Right lobe of liver (tissue), 6 donors: ENCODE data around the gene EMP3. TPM values are rescaled to one million over a fixed set of nuclear protein-coding genes. Genes with fewer than 3 reads are reported as not detected.

Source experiments
- ATAC-seq, 4 donors: fragments of 200-7000 bp; cut with Tn5 transposase; one replicate each; pipeline ENCODE4 v1.9.1; 2020; ENCODE audit warnings: mild to moderate bottlenecking in 4 of 4, moderate library complexity in 4 of 4
- DNase-seq, 3 donors: peaks; one replicate each; pipeline ENCODE4 v3.0.0-alpha.2; 2020
- H3K27ac ChIP-seq, 3 donors: fragments of 200-600 bp; one replicate each; pipeline ENCODE4 v1.8.0; 2022
- H3K27me3 ChIP-seq, 2 donors: fragments of 200-600 bp; one replicate each; pipeline ENCODE4 v1.8.0; 2022
- H3K36me3 ChIP-seq, 4 donors: fragments of 200-600 bp; sonication (generic) in 1 of 4; one replicate each; pipeline versions ENCODE4 v1.5.1 to v1.8.0; 2017 to 2022; ENCODE audit warnings: control low read depth in 1 of 4
- H3K4me1 ChIP-seq, 4 donors: fragments of 200-600 bp; sonication (generic) in 1 of 4; one replicate each; pipeline versions ENCODE4 v1.5.1 to v1.8.0; 2017 to 2022; ENCODE audit warnings: control low read depth in 1 of 4
- H3K4me3 ChIP-seq, 3 donors: fragments of 200-600 bp; one replicate each; pipeline ENCODE4 v1.8.0; 2022
- H3K9me3 ChIP-seq, 4 donors: fragments of 200-600 bp; sonication (generic) in 1 of 4; one replicate each; pipeline versions ENCODE4 v1.5.1 to v1.8.0; 2017 to 2022; ENCODE audit warnings: control low read depth in 1 of 4
- CTCF ChIP-seq, 4 donors: fragments of 200-600 bp in 3 of 4; fragments of 450-650 bp in 1 of 4; IDR thresholded peaks; one replicate each; pipeline versions ENCODE4 v1.5.1 to v1.8.0; 2016 to 2022; ENCODE audit warnings: antibody characterized with exemption in 4 of 4, mild to moderate bottlenecking in 2 of 4
- POLR2A ChIP-seq: fragments of 450-650 bp; IDR thresholded peaks from one replicate; pipeline ENCODE4 v1.6.1; 2017; ENCODE audit warnings: antibody characterized with exemption, mild to moderate bottlenecking
- WGBS: methylation state at CpG from one replicate; pipeline ENCODE4 v1.1.6; 2018; ENCODE audit warnings: low coverage, low lambda C conversion rate; ENCODE audit not compliant: insufficient coverage; ENCODE audit errors: missing lambda C conversion rate; 5-methylcytosine and 5-hydroxymethylcytosine counted together
- intact Hi-C, 2 donors: fragments of 100-400 bp; cut with DNase I; formaldehyde crosslinking; loops; one replicate each; pipeline versions ENCODE4 v1.11.2 to v1.14.1; 2022
- total RNA-seq, 6 experiments: library from RNA; depleted of rRNA in 2 of 6; stranded (reverse); fragments of >200 nt in 2 of 6; fragmentation: NEBNext Ultra II Directional in 3 of 6; extraction: Animal tissue kit (Norgen Biotek cat#: 25700) in 3 of 6; gene quantifications; one replicate each; pipeline versions ENCODE4 v1.1.0 to v1.2.4, GENCODE V29; 2016 to 2023
- donor health status: DM: no; HTN: yes; CAD: no.
- donor health status: DM: no; HTN: no; CAD: no.
- donor health status: DM: no; HTN: no; CAD: no.
- donor health status: DM: no; HTN: yes; CAD: no.
- donor health status: DM: no; HTN: yes; CAD: no.

The EMP3 gene
- total RNA-seq, 6 experiments from 2014 or later = 2.8 to 14.2 (median 5.6) TPM

DNA sequence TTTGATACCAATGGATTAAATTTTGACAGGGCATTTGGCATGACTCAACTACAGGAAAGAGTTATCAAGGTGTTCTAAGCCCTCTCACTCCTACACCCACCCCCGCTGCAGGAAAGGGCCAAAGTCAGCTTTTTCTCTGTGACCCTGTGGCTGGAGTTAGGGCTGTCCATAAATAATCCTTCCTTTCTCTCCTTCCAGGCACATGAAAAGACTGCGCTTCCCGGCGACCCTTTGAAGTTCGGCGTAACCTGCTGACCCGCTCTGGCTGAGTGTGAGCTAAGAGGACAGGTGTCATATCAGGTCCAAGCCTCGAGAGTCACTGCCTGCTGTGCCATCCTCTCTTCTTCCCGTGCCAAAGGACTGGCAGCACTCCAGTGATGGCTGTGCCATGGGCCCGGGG, 29.9 kb upstream of the EMP3 start:
- TF ChIP-seq CTCF (IDR thresholded peaks at IDR 0.05) (no peak), POLR2A (no peak)
- Histone ChIP-seq H3K4me3 (no peak overlapping the region), H3K36me3 (no peaks in the 10 kb centered on the region), H3K9me3 (no peaks in the 10 kb centered on the region), H3K4me1 (peaks cover 0 to 6% (median 2%) of the 10 kb centered on the region in 4 donors), H3K27ac (no peak overlapping the region), H3K27me3 (no peaks in the 10 kb centered on the region)
- WGBS = 79% methylated on average over 10 of the region's 10 CpGs
- ATAC-seq = no peak
- intact Hi-C loops = no loop called here
- DNase-seq = no peak

- Histone ChIP-seq H3K4me3 (no peak overlapping the region), H3K4me1 (no peaks in the 10 kb centered on the region), H3K9me3 (no peaks in the 10 kb centered on the region), H3K27me3 (no peaks in the 10 kb centered on the region), H3K36me3 (no peaks in the 10 kb centered on the region), H3K27ac (no peak overlapping the region)
- intact Hi-C loops = no loop called here
- no peak for TF ChIP-seq POLR2A
- TF ChIP-seq CTCF (IDR thresholded peaks at IDR 0.05) = no peak
- no peak for DNase-seq
- WGBS = 40% methylated on average over 2 of the region's 42 CpGs
- peak in 1 of 4 donors; percentile 30 for ATAC-seq
Measured at GRCh38 chr19:48296963-48297734, 28.2 kb upstream of the EMP3 start.

DNA sequence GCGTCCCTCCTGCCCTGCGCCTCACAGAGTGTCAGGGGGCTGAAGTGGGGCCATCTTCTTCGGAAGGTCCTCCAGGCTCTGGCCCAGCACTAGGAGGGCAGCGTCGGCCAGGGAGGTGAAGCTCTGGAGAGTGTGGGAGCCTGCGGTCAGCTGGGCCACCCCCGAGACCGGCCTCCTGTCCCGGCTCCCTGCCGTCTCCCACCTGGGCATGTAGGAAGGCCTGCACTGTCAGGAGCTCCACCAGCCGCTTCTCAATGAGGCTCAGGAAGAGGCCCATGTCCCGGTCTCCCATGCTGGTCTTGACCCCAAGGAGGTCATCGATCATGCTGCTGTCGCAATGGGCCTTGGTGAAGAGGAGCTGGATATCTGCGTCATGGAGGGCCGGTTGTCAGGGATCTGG, 27.4 kb upstream of the EMP3 start:
- 100% methylated on average over 3 of the region's 16 CpGs for WGBS

GRCh38 chr19:48301886-48302599, 23.3 kb upstream of the EMP3 start:
- Histone ChIP-seq H3K27ac (no peak overlapping the region), H3K4me1 (no peaks in the 10 kb centered on the region), H3K27me3 (no peaks in the 10 kb centered on the region), H3K36me3 (no peaks in the 10 kb centered on the region), H3K9me3 (no peaks in the 10 kb centered on the region), H3K4me3 (no peak overlapping the region)
- no peak for ATAC-seq
- TF ChIP-seq POLR2A (no peak), CTCF (IDR thresholded peaks at IDR 0.05) (no peak)
- no peak for DNase-seq
- 83% methylated on average over 1 of the region's 1 CpG for WGBS
- intact Hi-C loops = no loop called here

More for the DNA sequence above, 27.4 kb upstream of the EMP3 start:
- no peak overlapping the region for H3K4me3 ChIP-seq
- no peak for ATAC-seq
- TF ChIP-seq CTCF (IDR thresholded peaks at IDR 0.05) (no peak), POLR2A (no peak)
- intact Hi-C loops = no loop called here
- no peaks in the 10 kb centered on the region for H3K9me3 ChIP-seq
- H3K27me3 ChIP-seq = no peaks in the 10 kb centered on the region
- no peak overlapping the region for H3K27ac ChIP-seq
- DNase-seq = no peak
- H3K4me1 ChIP-seq = no peaks in the 10 kb centered on the region
- H3K36me3 ChIP-seq = no peaks in the 10 kb centered on the region
